Hepatic stellate cell (primary cell): ENCODE measurements around the gene LRRFIP2.
A peak's percentile ranks its signal among the peaks of the same experiment; 100 is the strongest.
"Not testable (repeated sequence)": the region's sequence is repeated elsewhere in the genome, so short reads cannot be mapped to it uniquely, and the experiment has no call there.

ENCODE experiments used
- DNase-seq: peaks from one replicate; pipeline ENCODE4 v3.0.0; 2011; ENCODE audit warnings: low spot score

Gene LRRFIP2

DNA sequence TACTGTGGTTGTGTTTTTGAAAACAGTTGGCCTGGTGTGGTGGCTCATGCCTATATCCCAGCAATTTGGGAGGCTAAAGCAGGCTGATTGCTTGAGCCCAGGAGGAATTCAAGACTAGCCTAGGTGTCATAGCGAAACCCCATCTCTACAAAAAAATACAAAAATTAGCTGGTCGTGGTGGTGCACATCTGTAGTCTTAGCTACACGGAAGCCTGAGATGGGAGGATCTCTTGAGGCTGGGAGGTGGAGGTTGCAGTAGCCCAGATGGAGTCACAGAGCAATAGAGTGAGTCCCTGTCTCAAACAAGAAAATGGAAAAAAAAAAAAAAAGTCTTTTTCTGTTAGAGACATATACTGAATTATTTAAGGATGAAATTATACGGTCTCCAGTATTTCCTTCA lies 14.7 kb upstream of the LRRFIP2 start:
- DNase-seq: no peak

DNA sequence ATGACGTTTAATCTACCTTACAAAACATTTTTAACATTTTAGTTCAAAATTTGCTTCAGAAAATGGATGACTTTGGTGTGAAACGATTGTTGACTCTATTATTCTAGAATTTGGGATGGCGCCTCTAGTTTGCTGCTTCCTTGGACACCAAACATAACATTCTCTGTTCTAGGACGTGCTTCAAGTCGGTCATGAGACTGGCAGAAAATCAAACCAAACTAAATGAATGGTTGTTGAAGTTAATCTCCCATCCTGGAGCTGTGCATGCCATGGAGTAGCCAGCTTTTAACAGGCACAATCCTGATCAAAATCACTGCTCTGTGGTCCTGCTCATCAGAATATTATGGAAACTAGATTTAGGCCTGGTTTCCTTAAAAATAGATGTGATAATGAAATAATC lies 9.6 kb upstream of the LRRFIP2 start:
- no peak for DNase-seq

DNA sequence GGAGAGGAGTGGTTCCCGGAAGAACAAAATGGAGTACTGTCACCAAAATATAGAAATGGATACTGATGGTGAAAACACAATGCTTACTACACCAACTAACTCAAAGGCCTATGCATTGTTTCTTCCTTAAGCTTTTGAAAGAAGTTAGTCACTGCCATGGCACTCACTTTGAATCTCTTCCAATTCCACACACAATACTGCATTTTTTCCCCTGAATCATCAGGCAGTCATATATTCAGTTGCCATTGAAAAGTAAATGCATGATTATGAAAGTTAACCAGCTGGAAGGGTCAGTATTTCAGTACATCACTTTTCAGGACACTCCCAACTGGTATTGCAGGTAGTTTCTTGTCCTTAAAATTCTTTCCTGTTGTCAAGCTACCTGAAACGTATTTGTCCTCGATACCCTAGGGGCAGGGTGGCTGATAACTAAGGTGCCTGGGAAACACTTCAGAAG lies 9.0 kb upstream of the LRRFIP2 start:
- peak; percentile 55 for DNase-seq

DNA sequence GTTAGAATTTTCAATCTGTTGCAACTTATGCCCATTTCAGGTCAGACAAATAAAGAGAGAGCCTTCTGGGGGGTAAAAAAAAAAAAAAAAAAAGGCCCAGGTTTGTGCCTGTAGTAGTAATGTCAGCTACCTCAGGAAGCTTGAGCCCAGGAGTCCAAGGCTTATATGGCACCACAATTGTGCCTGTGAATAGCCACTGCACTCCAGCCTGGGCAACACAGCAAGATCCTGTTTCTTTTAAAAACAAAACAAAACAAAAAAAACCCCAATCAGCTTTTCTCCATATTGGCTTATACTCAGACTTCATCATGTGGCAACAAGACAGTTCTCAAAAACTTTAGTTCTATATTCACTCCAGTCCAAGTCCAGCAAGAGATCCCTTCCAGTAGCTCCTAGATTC lies 8.4 kb upstream of the LRRFIP2 start:
- DNase-seq: no peak

DNA sequence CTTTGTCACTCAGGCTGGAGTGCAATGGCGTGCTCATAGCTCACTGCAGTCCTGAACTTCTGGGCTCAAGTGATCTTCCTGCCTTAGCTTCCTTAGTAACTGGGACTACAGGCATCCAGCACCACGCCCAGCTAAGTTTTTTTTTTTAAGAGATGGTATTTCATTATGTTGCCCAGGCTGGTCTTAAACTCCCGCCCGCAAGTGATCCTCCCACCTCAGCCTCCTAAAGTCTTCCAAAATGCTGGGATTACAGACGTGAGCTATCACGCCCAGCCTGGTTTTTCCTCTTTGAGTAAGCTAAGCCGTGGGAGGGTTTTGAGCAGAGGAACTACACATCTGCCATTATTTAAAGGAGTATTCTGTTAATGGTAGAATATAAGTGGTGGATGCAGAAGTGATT lies 7.4 kb upstream of the LRRFIP2 start:
- no peak for DNase-seq

DNA sequence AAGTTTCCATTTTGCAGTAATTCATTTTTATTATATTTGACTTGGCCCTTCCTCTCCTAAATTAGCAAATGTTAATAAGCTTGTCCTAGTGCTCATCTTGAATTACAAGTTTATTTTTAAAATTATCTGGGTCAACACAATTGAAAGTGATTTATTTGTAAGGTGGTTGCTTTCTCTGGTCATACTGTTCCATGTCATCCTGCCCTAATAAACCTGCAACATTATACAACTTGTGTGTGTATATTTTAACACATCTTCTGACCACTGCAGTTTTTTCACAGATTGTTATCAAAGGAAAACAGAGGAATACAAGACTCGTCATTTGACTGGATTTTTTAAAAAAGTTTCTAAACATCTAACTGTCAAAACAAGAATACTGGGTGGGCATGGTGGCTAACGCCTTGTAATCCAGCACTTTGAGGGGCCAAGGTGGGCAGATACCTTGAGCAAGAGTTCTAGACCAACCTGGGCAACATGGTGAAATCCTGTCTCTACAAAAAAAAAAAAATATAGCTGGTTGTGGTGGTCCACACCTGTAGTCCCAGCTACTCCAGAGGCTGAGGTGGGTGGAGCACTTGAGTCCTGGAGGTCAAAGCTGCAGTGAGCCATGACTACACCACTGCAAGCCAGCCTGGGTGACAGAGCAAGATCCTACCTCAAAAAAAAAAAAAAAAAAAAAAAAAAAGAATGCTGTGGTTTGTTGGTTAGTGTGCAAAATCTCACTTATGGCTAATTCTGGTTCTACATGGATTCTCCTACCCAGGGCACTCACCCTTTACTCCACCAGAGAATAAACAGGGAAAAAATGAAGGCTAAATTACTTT lies 5.0 kb upstream of the LRRFIP2 start:
- no peak for DNase-seq

DNA sequence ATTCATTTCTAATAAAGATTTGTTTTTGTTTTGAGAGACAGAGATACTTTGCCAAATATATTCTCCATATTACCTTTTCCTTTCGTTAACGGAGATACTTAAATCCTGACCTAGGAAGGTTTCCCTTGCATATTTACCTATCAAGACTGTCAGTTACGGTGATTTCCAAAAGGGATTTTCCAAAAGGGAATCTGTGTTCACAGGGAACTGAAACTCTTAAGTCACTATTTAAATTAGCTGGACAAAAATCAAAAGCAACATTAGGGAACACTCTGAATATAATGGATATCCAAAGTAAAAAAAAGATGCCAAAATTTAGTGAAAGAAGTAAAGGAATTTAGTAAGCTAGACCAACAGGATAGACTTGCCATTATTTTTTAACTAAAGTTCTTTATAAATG lies 576 bp downstream of the LRRFIP2 start:
- DNase-seq: no peak

DNA sequence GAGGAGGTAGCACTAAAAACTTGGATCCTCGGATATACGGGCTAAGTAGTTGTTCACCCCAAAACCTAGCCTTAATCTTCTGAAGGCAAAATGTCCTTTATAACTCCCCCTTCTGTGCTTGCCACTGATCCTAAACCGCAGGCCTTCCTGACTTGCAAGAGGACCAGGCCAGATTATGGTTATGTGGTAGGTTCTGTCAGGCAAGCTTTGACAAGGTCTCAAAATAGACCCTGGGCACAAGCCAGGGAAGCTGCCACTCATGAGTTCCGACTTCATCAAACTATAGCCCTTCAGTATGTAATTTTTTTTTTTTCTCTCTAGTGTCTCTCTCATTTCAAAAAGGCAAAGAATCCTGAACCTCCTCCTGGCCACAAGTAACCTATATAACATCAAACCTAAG lies 3.2 kb downstream of the LRRFIP2 start:
- no peak for DNase-seq

DNA sequence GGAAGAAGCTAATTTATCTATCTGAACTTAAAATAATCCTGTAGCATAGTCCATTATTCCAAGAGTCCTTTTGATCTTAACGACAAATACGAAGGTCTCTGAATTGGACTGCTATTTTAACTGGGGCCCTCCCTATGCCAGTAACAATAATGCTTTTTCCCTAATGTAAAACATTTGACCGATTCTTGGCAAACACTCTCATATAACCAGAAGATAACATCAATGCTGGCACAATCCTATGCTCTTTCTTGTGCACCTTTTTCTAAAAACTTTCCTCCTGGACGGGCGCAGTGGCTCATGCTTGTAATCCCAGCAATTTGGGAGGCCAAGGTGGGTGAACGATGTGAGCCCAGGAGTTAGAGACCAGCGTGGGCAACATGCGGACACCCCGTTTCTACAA lies 3.9 kb downstream of the LRRFIP2 start:
- DNase-seq: no peak

DNA sequence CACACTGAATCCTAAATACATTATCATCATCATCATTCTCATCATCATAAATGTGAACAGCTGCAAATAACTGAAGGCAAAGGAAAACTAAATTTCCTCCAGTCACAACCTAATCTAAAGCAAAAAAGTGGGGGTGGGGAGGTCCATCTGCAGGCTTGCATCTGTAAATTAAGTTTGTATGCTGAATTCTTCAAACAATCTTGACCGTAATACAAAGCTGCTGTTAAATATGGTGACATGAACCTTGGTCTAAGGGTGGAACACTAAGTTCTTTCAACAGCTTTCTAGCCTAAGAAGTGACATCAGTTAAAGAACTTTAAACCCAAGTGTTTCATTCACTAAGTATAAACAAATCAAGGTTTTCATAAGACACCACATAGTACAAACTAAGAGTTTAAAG lies 4.3 kb downstream of the LRRFIP2 start:
- no peak for DNase-seq

DNA sequence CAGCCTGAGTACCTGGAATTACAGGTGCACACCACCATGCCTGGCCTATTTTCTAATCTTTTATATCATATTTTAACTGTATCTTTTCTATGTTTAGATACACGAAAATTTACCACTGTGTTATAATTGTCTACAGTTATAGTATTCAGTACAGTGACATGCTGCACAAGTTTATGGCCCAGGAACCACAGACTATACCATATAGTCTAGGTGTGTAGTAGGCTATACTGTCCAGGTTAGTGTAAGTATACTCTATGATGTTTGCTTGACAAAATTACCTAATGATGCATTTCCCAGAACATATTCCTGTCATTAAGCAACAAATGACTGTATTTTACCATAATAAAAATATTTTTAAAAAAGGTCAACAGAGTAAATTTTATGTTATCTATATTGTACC lies 5.5 kb downstream of the LRRFIP2 start:
- no peak for DNase-seq

DNA sequence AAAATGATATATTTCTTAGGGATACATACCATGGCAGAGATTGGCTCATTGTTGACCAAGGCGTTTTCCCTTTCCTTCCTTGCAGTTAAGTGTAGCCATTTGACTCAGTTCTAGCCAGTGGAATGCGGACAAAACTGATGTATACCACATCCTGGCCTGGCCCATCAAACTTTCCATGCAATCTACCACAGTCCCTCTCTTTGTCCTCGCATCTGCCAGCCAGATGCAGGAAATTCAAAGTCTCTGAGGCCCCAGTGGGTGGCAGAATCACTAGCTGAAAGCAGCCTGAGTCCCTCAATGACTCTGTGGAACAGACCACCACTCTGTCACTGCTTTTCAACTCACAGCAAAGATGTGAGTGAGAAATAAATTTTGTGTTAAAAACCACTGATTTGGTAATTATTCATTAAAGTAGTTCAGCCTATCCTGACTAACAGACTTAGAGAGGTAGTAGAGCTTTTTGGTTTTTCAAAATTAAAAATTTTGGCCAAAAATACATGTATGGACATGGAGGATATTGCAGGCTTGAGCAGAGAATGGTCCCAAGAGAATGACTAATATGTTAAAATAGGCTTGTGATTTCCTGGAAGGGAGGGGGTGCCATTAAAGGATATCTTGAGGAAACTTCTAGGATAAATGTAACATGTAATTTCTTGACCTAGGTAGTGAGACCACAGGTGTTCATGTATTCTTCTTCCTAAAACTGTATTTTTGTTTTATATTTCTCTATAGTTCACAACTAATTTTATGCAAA lies 10.9 kb downstream of the LRRFIP2 start:
- DNase-seq: peak; percentile 24

DNA sequence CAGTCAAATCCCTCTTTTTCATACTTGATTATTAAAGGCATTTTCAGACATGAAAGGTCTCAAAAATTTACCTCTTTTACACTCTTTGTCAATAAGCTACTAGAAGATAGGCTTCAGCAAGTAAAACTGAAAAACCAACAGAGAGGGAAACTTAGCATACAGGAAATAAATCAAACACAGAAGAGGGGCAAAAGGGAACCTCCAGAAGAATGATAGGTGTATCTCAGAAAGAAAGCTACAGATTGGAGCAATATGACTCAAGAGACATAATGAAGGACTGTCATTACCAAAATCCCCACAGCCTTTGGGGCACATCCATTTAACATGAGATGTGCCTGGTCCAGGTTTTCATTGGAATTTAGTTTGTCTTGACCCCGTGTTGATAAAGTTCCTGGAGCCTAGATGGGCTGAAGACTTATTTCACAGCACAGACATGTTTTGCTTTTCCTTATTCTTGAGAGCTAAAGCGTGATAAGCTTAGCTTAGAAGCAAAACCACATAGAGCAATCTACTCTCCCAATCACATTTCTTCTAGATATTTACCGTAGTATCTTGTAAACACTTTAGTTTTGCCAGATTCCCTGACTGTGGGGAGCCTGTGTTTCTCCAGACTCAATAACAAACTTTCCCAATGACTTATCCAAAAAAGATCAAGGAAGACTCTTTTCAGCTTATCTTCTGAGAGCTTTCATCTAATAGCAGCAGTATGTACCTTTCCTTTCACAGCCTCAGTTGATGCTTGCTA lies 11.7 kb downstream of the LRRFIP2 start:
- no peak for DNase-seq

DNA sequence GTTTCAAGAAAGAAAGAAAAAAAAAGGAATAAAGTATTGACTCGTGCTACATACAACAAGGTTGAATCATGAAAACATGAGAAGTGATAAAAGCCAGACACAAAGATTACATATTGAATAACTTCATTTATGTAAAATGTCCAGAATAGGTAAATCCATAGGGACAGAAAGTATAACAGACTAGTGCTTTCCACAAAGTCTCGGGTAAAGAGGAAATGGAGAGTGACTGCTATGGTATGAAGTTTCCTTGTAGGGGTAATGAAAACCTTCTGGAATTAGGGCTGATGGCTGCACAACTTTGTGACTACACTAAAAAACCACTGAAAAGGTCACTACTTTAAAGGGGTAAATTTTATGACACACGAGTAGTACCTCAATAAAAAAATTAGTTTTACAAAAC lies 13.0 kb downstream of the LRRFIP2 start:
- DNase-seq: no peak

DNA sequence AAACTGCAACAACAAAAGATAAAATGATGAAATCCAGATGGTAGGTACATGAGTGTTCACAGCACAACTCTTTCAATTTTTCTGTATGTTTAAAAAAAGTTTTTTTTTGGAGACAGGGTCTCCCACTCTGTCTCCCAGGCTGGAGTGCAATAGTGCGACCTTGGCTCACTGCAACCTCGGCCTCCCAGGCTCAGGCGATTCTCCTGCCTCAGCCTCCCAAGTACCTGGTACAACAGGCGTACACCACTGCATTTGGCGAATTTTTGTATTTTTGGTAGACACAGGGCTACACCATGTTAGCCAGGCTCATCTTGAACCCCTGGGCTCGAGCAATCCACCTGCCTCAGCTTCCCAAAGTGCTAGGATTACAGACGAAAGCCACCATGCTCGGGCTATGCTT lies 18.6 kb downstream of the LRRFIP2 start:
- no peak for DNase-seq

DNA sequence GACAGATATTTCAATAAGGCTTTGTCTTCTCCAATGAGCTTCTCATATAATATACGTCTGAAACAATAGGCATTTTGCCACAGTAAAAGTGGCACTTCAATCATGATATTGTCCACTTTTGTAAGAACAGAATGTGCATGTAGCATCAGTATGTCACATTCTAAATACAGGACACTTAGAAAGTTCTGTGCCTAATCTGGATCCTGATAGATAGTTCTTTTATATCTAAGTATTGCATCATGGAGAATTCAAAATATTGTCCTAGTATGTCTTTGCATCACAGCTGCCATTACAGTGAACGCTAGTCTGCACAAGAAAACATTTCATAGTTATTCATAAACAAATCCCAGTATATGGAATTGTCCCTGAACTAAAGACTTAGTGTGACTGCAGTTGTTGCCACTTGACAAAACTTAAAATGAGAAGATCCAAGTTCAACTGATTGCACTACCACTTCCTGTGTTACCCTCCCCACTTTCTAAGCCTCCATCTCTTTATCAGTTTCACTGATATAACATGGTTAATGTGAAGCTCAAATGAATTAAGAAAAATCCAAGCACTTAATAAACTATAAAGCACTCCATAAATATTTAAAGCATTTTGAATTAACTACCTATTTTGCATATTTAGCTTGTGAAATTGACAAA lies 19.6 kb downstream of the LRRFIP2 start:
- no peak for DNase-seq

DNA sequence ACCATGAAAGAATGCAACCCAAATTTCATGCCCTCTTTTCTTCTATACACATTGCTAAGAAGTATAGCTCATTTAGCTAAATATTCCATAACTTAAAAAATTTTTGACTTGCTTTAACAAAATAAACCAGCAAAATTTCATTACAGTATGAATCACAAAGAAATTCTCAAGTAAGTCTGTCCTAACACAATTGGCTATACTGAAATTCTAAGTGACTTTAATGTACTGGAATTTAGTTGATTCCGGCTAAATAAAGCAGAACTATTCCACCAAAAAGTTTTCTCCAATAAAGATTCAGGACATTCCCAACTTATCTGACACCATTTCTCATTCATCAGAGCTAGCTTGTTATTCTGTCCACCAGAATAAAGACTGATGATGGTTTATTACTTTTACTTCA lies 23.8 kb downstream of the LRRFIP2 start:
- DNase-seq: no peak

DNA sequence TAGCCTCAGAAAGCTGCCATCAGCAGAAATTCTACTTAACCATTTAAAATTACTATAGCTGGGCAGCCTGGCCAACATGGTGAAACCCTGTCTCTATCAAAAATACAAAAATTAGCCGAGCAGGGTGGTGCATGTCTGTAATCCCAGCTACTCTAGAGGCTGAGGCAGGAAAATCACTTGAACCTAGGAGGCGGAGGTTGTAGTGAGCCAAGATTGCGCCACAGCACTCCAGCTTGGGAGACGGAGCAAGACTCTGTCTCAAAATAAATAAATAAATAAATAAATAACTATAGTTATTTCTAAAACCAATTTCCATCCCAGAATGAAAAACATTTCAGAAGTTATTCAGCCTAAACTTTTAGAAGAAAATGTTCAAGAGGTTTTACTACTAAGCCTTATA lies 25.1 kb downstream of the LRRFIP2 start:
- no peak for DNase-seq

DNA sequence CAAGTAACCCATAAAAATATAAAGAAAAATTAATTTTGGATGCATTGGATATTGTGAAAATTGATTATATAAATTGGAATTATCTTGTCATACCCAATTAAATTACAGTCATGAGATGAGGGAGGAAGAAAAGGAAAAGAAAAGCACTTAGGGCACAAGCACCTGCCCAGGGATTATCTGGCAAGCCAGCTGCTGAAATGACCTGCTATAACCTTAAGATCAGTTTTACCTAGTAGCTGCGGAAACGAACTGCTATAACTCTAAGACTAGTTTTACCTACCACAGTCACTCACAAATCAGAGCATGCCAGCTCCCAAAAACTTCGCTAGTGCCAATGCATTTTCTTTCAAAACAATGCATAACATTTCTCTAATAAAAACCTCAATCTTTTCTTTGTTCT lies 26.2 kb downstream of the LRRFIP2 start:
- no peak for DNase-seq

DNA sequence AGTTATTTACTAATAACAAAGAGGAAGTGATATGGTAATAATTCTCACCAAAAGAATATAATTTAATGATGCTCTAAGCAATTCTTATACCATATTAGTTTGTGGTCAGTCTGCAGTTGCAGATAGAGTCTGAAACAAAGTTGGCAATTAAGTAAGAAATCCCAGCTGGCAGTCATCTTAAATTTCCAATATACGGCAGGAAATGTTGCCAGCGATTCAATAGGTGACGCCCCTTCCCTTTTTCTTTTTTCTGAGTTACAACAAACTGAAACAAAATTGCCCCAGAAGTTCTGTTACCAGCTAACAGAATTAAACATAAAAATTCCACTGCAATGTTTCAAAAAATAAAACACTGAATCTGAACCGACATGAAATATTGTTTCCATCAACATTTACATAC lies 26.7 kb downstream of the LRRFIP2 start:
- no peak for DNase-seq

DNA sequence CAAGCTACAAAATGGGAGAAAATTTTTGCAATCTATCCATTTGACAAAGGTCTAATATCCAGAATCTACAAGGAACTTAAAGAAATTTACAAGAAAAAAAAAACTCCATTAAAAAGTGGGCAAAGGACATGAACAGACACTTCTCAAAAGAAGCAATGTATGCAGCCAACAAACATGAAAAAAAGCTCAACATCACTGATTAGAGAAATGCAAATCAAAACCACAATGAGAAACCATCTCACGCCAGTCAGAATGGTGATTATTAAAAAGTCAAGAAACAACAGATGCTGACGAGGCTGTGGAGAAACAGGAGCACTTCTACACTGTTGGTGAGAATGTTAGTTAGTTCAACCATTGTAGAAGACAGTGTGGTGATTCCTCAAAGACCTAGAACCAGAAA lies 27.5 kb downstream of the LRRFIP2 start:
- DNase-seq: not testable (repeated sequence)

DNA sequence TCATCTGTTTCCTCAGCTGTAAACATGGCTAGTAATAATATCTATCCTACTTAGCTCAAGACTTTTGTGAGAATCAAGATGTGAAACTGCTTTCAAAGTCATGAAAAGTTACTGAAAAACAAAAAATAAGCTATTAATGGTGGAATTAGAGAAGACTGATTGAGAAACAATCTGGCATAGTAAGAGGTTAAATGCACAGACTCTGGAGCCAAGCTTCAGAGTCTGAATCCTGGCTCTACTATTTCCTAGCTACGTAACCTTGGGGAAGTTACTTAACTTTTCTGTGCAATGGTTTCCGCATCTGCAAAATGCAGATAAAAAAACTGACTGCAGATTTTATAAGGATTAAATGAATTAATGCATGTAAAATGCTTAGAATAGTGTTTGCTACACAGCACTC lies 28.8 kb downstream of the LRRFIP2 start:
- no peak for DNase-seq
